ENCODE measurements around the gene TMEM132D.

DNA sequence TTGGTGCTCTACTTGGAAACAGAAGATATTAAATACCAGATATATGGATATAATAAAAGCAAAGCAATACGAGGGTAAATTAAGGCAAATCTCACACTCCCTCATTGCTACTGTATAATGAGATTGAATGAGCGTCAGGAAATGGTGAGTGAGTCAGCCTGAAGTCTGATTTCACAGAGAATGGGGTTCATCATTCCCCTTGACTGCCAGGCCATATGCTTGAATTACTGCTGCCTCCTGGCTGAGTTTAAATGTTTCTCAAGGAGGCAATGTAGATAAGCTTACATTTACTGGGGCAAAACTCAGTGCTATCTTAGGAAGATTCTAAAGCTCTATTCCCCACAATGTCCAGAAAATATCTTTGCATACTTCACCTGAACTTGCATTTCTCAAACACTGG, 380.2 kb downstream of the TMEM132D start:
- no peak for TF ChIP-seq POLR2AphosphoS5 (IDR thresholded peaks at IDR 0.05; ENCODE audit: insufficient read depth, low read depth, low read length)
- TF ChIP-seq, protein P1, sequence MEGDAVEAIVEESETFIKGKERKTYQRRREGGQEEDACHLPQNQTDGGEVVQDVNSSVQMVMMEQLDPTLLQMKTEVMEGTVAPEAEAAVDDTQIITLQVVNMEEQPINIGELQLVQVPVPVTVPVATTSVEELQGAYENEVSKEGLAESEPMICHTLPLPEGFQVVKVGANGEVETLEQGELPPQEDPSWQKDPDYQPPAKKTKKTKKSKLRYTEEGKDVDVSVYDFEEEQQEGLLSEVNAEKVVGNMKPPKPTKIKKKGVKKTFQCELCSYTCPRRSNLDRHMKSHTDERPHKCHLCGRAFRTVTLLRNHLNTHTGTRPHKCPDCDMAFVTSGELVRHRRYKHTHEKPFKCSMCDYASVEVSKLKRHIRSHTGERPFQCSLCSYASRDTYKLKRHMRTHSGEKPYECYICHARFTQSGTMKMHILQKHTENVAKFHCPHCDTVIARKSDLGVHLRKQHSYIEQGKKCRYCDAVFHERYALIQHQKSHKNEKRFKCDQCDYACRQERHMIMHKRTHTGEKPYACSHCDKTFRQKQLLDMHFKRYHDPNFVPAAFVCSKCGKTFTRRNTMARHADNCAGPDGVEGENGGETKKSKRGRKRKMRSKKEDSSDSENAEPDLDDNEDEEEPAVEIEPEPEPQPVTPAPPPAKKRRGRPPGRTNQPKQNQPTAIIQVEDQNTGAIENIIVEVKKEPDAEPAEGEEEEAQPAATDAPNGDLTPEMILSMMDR (IDR thresholded peaks at IDR 0.05; ENCODE audit: extremely low read depth in 1 of 2, insufficient read depth in 1 of 2, low read depth in 1 of 2, low read length in 2 of 2), result no peak
- TF ChIP-seq FOS (IDR thresholded peaks at IDR 0.05; ENCODE audit: borderline replicate concordance, insufficient read depth, low read length), result no peak
- no peak for TF ChIP-seq JUN (IDR thresholded peaks at IDR 0.05; ENCODE audit: borderline replicate concordance, insufficient read depth, insufficient read length, low read depth)
- no peak for TF ChIP-seq GATA2 (IDR thresholded peaks at IDR 0.05; ENCODE audit: insufficient read depth, insufficient read length, low read depth, low read length)
- TF ChIP-seq POLR2A (IDR thresholded peaks at IDR 0.05; ENCODE audit: low read depth, low read length), result no peak
